GM21390 (cell line): Measurements from ENCODE around the gene TMEM145.
"Not testable (repeated sequence)": the region's sequence is repeated elsewhere in the genome, so short reads cannot be mapped to it uniquely, and the experiment has no call there.

ENCODE experiments used
- ATAC-seq: cut with Tn5 transposase; IDR thresholded peaks from one replicate; pipeline ENCODE4 v1.9.1; 2021; ENCODE audit not compliant: unreplicated experiment

TMEM145 gene

DNA sequence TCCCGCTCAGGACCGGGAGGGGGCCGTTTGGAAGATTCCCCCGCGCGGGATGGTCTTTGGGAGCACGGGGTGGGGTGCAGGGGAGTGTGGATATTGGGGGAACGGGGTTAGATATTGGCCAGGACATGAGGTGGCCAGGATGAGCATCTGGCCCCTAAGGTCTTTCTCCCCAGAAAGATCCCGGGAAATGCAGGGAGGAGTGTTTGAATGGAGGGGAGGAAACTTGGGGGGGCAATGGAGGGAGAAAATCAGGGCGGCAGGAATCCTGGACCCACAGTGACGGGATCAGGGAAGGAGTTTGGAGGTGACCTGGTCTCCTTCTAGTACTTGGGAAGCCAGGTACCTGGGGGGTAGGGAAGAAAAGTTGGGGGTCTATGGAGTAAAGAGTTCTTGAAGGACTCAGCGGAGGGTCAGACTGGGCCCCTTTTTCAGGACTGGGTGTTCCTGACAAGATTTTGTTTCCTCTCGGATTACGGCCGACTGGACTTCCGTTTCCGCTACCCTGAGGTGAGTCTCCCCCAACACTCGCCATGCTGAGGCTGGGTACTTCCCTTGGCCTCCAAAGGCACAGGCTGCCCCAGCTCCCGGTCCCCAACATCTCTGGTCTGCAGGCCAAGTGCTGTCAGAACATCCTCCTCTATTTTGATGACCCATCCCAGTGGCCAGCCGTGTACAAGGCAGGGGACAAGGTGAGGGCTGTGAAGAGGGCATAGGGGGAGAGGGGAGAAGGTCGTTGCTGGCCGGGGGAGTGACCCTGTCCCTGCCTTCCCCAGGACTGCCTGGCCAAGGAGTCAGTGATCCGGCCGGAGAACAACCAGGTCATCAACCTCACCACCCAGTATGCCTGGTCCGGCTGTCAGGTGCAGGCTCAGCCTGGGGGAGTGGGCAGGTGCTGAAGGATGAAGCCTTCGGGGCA lies 989 bp downstream of the TMEM145 start:
- no peak for ATAC-seq

DNA sequence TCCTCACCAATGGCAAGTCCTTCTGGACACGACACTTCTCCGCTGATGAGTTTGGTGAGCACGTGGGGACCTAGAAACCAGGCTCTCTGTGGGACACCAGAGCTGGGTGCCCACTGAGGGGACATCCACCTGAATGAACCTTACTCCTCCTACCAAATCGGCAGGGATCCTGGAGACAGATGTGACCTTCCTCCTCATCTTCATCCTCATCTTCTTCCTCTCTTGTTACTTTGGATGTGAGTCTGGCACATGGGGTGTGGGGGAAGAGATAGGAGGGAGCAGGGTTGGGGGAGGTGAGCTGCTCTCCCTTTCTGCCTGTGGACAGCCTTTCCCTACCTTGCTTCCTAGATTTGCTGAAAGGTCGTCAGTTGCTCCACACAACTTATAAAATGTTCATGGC lies 1.9 kb downstream of the TMEM145 start:
- no peak for ATAC-seq

DNA sequence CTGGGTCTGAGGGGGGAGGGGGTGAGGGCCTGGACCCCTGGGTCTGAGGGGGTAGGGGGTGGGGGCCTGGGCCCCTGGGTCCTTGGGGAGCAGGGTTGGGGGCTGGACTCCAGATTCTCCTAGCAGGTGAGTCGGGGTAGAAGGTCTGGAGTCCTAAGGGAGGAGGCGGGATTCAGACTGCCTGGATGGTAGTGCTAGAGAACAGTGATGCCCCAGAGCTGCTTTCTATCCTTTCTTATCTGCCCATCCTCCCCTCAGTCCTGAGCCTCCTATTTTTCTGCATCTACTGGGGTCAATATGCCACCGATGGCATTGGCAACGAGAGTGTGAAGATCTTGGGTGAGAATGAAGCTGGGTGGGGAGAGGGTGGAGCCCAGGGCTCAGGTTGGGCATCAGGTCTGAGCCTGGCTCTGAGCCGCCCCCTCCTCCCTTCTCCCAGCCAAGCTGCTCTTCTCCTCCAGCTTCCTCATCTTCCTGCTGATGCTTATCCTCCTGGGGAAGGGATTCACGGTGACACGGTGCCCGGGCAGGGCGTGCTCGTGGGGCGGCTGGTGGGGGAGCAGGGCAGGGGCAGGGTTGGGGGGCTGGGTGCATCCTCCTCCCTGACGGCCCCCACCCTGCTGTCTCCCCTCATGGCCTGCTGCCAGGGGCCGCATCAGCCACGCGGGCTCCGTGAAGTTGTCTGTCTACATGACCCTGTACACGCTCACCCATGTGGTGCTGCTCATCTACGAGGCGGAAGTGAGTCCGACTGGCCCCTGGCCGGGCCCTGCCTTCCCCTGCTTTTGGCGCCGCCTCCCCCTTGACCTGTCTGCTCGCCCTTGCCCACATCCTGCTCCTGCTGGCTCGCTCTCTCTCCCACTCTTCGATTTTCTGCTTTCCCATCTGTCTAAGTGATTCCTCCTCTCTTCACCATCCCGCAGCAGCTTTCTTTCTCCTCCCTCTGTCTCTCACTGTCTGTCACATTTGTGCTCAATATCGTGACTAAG lies 3.4 kb downstream of the TMEM145 start:
- no peak for ATAC-seq

DNA sequence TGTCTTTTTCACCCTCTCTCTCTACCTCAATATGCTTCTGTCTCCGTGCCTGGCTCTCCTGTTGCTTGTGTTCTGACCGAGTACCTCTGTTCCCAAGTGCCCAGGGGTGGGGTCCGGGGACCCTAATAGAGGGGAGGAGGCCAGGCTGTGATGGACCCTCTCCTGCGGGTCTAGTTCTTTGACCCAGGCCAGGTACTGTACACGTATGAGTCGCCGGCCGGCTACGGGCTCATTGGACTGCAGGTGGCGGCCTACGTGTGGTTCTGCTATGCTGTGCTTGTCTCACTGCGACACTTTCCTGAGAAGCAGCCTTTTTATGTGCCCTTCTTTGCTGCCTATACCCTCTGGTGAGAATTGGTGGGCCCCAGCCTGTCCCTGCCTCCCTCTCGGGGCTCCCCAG lies 4.4 kb downstream of the TMEM145 start:
- ATAC-seq: no peak

DNA sequence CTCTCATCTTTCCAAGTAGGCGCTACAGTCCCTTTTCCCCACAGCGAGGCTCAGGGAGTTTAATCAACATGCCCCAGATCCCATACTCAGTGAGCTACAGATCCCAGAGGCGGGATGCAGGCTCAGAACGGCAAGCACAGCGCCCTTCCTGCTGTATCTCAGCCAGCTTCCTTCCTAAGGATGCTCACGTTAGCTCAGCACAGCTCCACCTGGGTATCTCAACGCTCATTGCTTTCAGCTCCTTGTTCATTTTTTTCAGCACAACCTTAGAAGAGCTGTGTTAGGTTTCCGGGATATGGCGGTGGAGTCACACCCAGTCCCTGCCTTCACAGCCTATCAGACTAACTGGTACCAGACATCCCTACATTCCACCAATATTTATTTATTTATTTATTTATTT lies 9.2 kb downstream of the TMEM145 start:
- no peak for ATAC-seq

DNA sequence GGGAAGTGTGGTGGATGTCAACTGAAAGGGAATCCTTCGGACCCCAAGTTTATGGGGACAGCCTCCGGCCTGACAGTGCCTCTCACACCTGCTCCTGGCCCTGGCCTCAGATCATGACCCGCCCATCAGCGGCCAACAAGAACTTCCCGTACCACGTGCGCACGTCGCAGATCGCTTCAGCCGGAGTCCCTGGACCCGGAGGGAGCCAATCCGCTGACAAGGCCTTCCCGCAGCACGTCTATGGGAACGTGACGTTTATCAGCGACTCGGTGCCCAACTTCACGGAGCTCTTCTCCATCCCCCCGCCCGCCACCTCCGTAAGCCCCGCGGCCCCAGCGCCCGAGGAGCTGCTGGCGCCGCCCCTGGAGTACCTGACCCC lies 10.4 kb downstream of the TMEM145 start:
- ATAC-seq: no peak

DNA sequence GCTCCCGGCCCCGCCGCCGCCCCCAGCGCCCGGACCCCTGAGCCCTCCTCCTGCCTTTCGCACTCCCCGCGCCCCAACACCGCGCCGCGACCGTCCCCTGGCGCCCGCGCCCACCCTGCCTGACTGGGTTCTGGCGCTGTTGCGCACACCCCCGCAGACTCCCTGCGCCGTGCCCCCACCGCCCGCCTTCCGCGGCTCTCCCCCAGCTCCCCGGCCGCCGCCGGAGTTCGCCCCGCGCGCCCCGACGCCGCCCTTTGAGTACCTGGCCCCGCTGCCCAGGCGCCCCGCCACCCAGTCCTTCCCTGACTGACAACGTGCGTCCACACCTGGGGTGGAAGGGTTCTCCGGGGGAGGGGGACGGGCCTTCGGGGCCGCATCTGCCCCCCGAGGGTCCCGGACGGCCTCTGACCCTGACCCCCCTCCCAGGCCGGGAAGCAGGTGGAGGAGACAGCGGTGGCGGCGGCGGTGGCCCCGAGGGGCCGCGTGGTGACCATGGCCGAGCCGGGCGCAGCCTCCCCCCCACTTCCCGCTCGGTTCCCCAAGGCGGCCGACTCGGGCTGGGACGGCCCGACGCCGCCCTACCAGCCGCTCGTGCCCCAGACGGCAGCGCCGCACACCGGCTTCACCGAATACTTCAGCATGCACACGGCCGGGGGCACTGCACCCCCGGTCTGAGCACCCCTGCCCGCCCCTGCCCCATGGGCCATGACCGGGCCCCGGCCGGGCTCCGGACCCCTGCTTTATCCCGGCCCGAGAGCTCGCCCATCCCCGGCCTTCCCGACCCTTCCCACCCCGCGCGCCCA lies 10.9 kb downstream of the TMEM145 start:
- no peak for ATAC-seq

DNA sequence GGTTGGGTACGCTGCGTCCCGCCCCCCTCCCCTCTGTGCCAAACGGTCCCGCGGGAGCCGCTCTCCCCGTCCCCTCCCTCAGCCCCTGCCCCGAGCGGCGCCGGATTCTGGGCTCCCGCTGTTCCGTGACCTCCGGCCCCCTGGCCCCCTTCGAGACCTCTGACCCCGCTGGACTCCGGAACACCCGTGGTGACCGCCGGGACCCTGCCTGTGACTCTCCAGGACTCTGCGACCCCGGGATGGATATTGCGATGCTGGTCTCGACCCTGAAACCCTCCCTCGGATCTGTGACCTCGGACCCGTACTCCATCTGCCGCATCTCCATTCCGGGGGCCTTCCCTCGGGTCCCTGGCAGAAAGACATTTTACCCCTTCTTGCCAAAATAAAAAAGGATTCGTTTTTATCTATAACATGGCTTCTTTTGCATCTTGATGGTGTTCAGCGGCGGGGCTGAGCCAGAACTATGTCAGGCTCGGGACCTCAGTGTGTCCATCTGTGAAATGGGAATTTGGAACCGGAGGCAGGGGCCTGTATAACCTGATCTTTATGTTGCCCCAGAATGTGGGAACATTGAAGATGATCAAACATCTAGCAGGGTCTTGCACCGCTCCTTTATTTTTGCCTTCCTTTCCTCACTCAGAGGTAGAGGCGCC lies 11.7 kb downstream of the TMEM145 start:
- ATAC-seq: no peak

DNA sequence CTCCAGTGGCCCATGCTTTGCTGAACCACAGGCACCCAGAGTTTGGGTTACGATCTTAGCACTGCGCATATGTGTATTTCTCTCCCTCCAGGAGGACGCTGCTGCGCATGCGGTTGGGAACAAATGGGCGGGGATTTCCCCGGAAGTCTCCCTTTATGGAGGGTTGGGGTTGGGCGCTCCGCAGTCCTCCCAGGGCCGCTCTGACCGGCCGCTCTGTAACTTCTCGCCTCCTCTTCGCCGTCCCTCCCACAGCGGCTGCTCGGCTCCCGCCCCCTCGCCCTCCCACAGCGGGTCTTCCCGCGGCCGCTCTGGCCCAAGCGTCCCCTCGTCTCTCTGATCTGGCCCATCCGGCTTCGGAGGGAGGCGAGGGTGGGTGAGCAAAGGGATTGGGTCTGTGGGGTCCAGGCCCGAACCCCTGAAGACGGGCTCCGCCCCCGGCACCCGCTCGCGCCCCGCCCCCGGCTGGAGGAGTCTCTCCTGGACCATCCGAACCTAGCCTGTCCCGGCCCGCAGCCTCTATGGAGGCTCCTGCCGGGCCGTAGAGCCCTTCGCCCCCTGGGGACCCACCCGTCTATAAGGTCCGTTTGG lies 12.3 kb downstream of the TMEM145 start, which contains the start of gene MEGF8:
Gene MEGF8 (plus strand): TSS at position 328 of the 588 bp plus-strand sequence. CDS start 609 bp downstream, outside the sequence.
- ATAC-seq: peak; percentile 87

DNA sequence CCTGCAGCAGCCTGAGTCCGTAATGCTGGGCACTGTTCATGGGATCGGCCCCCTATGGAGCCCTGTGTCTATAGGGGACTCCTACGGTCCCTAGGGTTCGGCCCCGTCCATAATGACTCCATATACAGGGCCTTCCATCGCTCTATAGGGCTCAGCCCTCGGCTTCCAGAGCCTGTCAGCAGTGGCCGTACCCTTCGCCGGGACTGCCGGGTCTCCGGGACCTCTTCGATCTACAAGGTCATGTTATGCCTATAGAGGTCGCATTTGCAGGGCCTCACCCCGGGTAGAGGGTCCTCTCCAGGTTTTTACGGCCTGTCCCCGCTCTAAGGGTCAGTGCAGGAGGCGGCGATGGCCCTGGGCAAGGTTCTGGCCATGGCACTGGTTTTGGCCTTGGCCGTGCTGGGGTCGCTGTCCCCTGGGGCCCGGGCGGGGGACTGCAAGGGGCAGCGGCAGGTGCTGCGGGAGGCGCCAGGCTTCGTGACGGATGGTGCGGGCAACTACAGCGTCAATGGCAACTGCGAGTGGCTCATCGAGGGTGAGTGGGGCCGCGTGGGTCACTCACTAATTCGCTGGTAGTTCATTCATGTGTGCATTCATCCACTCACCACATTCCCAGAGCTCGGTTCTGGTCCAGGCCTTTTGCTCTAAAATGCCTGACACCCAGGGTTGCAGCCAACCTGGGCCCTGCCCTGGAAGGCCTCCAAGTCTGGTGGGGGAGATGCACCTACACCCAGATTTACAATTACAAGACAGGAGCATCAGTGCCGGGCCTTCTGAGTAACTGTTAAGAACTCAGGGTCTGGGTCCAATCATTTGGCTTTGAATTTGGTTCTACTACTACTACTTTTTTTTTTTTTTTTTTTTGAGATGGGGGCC lies 13.0 kb downstream of the TMEM145 start:
- ATAC-seq: peak; percentile 6

DNA sequence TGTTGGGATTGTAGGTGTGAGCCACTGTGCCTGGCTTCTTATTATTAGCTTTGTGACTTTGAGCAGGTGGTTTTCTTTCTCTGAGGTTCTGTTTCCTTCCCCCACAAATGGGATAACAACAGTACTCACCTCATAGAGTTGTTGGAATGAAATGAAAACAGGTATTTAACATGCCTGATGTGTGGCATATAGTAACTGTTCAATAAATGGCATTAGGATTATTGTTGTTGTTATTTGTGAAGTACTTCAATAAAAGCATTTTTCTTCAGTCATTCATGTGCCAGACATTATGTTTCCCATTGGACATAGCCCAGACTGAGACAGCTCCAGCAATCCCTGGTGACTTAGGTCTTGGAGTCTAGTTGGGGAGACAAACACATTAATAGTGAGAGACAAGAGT lies 13.9 kb downstream of the TMEM145 start:
- ATAC-seq: no peak

DNA sequence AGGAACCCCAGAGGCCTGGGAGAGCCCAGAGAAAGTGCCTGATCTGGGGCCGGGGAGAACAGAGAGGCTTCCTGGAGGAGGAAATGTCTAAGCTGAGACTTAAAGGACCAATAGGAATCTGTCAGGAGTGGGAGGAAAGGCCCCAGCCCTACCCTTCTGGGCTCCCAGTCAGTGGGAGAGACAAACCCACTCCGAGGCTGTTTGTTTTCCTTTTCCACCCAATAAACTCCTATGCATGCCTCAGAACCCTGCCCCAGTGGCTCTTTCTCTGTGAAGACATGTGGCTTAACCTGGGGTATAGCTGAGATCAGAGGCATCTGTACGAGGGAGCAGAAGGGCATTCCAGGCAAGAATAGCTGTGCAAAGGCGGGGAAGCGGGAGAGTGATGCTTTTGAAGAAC lies 14.3 kb downstream of the TMEM145 start:
- ATAC-seq: no peak

DNA sequence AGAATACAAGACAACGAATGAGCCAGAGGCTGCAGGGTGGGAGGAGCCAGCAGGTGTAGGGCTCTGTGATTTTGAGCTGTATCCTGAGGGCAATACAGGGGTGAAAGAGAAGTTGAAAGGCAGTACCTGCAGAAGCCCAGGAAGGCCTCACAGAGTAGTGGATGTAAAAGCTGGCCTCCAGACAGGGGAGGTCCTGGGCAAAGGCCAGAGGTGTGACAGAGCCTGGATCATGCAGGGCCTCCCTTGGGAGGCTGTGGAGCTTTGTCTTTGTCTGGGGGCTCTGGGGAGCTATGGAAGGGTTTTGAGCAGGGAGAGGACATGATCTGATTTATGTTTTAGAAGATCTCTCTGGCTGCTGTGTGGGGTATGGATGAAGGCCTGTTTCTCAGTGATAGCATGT lies 15.0 kb downstream of the TMEM145 start:
- ATAC-seq: no peak

DNA sequence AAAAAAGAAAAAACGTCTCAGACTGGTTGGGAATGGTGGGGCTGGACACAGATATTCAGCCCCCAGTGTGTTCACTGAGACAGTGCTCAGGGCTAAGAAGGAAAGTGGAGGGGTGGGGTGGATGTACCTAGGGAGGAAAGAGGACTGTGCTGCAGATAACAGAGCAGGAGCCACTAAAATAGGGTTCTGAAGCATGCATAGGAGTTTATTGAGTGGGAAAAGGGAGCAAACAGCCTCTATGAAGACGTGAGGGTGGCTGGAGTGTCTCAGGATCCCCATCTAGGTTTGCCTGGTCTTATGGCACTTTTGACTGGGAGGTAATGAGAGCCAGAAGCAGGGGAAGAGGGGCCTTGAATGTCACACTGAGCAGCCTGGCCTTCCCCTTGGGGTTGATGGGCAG lies 15.7 kb downstream of the TMEM145 start:
- no peak for ATAC-seq

DNA sequence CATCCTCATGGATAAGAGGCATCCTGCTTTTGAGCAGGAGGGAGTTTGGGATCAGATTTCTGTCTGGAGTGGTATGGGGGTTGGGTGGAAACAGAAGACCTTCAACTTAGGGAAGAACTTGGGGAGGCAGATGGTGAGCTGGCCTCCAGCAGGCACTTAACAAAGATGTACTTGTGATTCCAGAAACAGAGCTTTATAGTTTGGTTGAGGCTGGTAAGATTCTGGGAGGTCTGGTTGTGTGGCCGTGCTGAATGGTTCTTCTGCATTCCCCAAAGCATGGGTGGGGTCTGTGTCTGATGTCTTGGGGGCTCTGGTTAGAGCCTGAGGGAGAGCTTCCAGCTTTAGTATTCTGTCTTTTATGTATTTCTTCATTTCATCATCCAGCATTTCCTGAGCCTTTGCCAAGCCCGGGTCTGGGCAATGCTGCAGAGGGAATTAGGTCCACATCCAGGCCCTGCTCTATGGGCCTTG lies 17.2 kb downstream of the TMEM145 start:
- ATAC-seq: no peak

DNA sequence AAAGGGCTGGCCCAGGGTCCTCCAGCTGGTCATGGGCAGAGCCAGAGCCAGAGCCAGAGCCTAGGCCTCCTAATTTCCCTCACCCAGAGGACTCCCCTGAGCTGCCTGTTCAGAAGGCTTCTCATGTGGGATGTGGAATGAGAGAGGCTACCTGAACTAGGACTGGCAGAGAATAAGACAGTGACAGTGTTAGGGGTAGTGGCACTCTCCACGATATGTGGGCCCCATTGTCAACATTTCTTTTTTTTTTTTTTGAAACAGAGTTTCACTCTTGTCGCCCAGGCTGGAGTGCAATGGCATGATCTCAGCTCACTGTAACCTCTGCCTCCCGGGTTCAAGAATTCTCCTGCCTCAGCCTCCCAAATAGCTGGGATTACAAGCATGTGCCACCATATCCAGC lies 18.2 kb downstream of the TMEM145 start:
- ATAC-seq: not testable (repeated sequence)

DNA sequence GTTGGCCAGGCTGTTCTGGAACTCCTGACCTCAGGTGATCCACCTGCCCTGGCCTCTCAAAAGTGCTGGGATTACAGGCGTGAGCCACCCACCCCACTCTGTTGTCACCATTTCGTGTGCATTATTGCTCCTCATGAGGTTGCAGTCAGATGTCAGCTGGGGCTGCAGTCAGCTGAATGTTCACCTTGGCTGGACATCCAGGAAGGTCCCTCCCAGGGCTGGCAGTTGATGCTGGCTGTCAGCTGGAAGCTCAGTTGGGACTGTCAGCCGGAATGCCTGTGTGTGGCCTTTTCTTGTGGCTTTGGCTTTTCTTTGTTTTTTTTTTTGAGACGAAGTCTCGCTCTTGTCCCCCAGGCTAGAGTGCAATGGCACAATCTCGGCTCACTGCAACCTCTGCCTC lies 18.9 kb downstream of the TMEM145 start:
- ATAC-seq: no peak

DNA sequence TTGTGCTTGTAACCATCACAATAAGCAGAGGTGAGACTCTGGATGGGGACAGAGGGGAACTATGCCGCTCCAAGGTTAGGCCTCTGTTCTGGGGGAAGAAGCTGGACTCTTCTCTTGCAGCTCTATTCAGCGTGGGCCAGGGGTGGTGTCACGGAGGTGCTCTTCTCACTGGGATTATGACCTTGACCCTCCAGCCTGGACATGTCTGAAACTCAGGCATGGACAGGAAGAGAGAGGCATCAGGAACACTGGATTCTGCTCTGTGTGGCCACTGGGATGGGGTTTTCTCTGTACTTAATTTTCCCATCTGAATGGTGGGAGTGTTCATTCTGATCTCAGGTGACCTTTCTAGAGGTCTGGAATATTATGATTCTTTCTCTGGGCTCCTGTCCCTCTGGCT lies 19.9 kb downstream of the TMEM145 start:
- no peak for ATAC-seq
